ENCODE results near the gene TRPM3.

Gene TRPM3

DNA sequence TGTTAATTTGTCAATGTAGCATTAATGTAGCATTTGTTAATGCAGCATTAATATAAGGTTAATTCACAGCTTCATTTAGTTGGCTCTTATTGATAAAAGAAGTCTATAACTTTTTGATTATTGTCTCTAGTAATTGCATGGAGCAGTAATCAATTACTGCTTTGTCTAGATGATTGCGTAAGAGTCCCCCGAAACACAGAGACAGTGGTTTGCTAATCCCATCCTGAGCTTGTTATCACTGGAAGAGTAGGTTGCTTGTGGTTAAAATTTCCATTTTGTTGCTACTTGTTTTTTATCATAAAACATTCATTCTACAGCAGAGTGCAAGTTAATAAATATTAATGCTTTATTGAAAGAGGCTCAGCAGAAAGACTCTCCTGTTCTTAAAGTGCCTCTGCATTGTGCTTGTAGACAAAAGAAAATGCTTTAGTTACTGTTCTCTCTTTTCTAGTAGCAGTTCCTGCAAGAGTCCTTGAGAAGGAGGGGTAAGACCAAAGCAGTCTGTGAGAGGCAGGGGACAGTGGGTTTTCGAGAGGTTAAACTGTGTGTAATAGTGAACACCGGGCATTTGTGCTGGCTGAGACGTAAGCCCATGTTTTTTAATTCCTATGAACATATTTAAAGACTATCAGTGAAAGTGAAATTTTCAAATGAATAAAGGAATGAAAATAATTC is 291.7 kb downstream of the TRPM3 start:
- DNase-seq (ENCODE audit: low read depth in 2 of 2), result no peak

DNA sequence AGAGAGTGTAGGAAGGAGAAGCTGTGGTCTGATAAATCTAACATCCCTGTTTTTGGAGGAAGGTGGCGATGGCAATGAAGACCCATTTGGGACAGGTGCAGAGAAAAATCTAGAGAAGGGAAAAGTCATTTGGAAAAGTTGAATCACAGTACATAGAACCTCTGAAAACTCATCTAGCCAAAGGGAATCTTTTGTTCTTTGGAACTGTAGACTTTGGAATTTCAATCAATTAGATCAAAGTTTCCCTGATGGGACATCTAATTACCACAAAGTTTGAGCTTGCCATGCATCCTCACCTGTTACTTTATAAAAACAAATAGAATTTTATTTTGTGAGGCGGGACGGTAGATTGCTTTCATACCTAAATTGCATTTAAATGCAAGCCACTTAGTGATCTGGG is 294.9 kb downstream of the TRPM3 start:
- no peak for DNase-seq (ENCODE audit: low read depth in 2 of 2)

DNA sequence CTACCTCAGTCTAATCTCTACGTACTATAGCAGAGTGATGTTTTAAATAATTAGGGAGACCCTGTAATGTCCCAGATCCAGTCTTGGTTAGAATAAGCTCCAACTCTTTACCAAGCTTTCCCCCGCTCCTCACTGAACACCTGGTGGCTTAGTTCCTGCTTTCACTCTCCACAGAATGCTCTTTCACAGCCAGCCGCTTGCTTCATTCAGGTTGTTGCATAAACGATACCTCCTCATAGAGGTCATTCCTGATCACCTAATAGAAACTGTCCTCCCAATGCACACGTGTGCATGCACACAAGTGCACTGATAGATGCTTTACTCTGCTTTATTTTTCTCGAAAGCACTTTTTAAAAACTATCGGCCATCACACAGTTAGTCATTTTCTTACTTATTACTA is 298.1 kb downstream of the TRPM3 start:
- DNase-seq (ENCODE audit: low read depth in 2 of 2), result no peak

DNA sequence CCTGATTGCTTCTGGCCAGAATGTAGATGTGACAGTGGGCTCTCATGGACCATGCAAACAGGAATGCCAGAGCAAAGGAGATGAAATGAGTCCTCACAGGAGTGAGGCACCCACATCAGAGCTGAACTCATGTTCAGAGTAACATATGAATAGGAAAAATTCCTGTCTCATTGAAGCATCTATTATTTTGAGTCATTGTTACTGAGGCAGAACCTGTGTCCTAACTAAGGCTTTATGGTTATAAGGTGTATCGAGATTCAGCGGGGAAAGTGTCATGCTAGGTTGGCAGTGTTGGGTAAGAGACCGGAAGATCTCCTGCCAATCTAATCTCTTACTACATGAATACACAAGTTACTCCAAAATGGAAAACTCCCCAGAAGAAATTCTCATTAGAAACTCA is 304.1 kb downstream of the TRPM3 start:
- DNase-seq (ENCODE audit: low read depth in 2 of 2), result no peak

DNA sequence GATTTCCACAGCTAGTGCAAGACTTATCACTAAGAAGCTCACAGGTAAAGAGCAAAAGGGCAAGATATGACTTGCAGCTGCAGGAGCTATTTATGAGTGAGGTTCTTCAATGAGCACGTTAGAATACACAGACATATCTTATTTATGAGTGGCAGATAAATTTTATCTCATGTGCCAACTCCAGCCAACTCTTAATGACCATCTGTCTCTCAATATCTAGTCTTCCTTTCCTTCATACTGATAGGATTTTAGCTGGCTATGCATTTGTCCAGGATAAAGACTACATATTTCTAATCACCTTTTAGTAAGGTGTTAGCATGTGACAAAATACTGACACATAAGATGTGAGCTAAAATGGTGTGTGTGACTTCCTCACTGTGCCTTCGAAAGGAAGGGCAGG is 304.5 kb downstream of the TRPM3 start:
- no peak for DNase-seq (ENCODE audit: low read depth in 2 of 2)

DNA sequence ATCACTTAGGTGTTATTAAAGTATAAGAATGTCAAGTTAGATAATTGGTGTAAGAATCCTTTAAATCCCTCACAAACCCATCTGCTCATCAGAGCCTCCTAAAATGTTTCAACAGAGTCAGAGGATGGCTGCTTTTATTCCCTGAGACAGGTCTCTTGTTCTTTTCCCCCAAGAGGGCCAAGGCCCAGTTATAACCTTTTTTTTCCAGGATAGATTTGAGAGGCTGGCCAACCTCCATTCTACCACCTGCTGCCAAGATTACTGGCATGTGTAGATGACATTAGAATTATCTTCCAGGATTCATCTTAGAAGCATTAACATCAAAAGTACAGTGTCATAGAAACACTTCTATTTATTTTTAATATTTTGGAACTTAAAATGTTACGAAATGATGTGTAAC is 305.1 kb downstream of the TRPM3 start:
- no peak for DNase-seq (ENCODE audit: low read depth in 2 of 2)

DNA sequence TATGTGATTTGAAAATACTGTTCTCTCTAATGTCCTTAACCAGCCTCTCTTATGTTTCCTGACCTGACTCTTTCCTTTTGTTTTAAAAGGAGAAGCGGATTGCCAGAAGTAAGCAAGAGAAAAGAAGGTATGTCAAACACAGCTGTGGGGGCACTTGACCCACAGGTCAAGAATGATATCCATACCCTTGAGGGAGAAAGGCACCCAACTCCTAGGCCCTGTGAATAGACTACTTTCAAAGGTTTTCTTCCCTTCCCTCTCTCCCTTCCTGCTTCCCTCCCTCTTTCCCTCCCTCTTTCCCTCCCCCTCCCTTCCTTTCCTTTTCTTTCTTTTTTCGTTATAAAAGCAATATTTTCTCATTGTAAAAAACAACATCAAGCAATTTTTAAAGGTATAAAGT is 306.8 kb downstream of the TRPM3 start:
- DNase-seq (ENCODE audit: low read depth in 2 of 2), result no peak

DNA sequence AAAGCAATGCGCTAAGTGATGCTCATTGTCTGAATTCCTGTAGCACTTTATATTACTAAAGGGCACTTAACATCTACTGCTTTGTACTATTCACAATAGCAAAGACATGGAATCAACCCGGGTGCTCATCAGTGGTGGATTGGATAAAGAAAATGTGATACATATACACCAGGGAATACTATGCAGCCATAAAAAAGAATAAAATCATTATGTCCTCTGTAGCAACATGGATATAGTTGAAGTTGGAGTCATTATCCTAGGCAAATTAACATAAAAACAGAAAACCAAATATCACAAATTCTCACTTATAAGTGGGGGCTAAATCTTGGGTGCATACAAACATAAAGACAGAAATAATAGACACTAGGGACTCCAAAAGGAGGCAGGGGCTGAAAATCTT is 308.3 kb downstream of the TRPM3 start:
- no peak for DNase-seq (ENCODE audit: low read depth in 2 of 2)

DNA sequence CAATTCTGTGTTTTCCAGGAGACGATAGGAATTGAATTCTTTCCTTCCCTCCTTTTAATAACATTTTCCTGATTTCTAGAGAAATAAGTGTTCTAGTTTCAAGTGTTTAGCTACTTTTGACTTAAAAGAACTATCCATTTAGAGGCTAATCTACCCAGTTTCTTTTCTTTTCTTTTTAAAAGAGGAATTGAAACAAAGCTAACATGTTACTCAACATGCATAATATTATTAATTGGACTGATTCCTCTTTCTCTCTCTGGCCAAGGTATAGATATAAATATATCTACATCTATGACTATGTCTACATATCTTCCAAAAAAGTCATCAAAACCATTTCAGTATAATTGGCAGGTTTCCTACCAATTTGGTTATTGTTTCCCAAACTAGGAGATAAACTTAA is 309.8 kb downstream of the TRPM3 start:
- DNase-seq (ENCODE audit: low read depth in 2 of 2), result no peak

DNA sequence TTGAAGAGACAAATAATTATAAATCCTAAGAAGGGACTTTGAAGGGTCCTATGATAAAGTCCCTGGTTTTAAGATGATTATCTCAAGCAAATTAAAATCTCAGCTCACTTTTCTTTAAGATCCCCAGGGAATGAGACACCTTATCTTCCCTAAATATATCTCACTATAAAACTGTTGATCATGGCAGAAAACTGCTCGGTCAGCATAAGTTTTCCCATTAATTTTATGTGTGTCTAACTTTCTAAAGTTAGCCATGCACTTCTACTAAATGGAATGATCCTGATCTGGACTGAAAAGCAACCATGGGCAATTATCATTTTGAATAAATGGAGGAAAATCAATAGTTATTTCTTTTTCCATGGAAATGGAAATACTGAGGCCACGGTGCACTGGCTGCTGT is 314.5 kb downstream of the TRPM3 start:
- DNase-seq (ENCODE audit: low read depth in 2 of 2), result no peak

DNA sequence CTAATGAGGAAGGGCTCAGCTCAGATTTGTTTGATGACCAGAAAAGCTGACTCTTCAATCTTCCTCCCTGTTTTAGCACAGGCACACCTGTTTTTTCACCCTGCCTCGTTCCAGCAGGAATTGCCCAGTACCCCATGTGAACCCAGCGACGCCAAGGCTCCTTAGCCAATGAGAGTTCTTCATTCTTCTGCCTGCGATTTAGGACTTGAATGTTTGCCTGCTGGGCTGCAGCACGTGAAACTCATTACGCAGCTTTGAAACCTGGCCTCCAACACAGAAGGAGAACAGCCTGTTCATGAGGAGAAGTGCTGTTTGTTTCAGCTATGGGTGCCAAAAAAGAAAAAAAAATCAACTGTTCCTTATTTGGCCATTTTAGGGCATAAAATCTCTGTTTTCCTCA is 315.5 kb downstream of the TRPM3 start:
- DNase-seq (ENCODE audit: low read depth in 2 of 2), result no peak

DNA sequence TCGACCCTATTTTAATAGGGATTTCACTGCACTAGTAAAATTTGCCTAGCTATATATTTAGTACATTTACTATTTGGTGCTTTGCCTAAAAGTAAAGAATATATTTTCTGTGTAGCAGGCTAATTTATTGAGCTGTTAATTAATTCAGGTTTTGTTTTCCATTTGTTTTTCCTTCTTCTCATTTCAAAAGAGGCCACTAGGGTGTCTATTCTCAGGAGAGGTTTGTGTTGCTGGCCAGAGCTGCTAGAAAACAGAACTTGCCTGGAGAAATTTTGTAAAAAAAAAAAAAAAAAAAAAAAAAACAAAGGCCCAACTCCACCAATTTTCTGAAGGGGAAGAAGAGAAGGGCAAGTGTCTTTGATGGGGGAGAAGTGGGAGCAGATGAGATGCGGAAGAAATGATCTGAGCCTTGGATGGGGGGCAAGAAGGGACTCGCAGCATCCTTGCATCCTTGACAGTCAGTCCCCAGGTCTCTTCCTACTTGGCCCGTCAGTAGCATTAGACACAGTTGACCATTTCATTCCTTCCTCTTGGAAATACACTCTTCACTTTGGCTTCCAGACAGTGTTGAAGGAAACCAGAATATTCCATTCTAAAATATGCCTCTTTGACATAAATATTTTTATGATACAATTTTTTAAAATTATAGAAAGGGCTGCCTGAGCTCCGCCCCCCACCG is 318.5 kb downstream of the TRPM3 start:
- no peak for DNase-seq (ENCODE audit: low read depth in 2 of 2)

DNA sequence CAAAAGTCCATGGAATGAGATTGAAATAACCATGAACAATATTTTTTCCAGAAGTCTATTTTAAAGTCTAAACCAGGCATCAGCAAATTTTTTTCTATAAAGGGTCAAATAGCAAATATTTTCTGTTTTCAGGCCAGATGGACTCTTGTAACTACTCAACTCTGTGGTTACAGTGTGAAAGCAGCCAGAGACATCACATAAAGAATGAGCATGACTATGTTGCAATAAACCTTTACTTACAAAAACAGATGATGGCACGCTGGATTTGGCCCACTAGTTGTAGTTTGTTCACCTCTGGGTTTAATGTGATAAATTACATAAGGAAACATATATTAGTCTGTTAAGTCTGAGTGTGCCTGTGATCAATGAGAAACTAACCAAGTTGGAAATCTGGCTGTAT is 319.2 kb downstream of the TRPM3 start:
- DNase-seq (ENCODE audit: low read depth in 2 of 2), result no peak

DNA sequence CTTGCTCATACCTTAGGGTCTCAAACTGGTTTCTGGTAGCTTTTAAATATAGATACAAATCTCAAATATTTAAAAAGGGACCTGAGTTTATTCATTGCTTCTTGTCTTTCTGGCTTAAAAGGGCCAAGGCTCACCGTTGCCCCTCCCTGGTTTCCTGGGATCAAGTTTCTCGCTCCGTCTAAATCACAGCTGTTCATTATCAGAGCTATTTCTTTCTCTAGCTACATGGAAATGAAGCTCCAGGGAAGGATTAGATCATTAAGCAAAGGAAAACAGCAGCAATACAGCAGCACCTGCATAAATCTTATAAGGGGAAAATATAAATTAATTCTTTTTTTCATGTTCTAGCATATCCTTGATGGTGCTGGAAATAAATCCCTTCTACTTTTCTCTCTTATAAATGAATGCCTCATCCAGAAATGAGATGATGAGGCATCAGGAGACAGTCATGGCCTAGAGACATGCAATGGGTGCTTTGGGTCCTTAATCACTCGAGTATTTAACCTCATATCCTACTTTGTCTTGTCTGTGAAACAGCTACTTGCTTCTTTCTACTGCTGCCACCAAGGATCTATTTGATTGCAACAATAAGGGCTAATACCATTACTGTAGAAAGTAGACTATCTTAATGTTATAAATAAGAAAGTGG is 320.1 kb downstream of the TRPM3 start:
- DNase-seq (ENCODE audit: low read depth in 2 of 2), result no peak

DNA sequence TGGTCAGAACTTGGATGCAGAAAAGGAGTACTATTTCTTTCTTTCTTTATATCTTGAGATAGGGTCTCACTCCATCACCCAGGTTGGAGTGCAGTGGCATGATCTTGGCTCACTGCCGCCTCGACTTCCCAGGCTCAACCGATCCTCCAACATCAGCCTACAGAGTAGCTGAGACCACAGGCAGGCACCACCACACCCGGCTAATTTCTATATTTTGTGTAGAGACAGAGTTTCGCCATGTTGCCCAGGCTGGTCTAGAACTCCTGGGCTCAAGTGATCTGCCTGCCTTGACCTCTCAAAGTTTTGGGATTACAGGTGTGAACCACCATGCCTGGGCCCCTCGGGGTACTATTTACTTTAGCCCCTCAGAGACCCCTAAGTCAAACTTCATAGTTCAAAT is 323.4 kb downstream of the TRPM3 start:
- no peak for DNase-seq (ENCODE audit: low read depth in 2 of 2)

DNA sequence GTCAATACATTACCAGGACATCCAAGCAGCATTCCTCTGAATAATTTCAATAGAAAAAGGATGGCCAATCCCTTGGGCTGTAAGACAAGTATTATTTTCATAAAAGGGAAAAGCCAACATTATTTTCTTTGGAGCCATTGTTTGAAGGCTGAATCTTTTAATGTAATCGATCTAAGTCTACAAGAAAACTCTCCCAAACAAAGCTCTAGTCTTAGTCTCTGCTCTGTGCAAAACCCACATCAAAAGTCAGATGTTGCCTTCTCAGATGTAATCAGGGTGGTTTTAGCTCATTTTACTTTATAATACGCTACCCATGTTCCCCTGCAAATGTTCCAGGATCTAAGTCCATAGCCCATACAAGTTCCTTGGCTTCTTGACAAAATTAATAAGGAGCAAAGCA is 325.6 kb downstream of the TRPM3 start:
- DNase-seq (ENCODE audit: low read depth in 2 of 2), result no peak

DNA sequence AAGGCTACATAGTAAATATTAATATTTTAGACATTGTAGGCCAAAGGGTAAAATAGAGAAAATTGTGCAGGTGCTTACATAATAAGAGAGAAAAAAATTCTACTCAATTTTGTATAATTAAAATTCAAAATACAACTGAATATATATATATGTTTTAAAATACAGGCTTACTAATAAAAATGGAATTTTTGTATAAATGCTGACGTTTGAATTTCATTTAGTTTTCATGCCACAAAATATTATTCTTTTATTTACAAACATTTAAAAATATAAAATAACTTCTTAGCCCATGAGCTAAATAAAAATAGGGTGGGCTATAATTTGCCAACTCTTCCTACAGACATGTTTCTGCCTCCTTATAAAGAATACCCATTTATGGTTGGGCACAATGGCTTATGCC is 328.6 kb downstream of the TRPM3 start:
- no peak for DNase-seq (ENCODE audit: low read depth in 2 of 2)

DNA sequence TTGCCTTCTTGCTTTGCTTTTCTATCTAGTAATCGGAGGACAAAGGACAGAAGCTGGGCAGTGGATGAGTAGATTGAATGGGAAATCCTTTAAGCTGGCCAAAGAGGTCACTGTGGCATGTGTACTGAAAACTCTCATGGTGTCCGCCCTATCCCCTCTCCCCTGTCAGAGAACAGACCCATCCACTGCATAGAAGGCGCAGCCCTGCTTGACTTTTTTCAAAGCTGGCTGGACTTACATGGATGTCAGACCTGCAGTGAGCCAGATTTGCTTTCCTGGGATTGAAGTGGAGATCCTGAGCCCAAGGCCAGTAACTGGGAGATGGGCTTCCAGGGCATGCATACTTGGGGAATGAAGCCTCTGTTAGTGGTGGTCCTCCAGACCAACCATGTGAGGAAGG is 329.5 kb downstream of the TRPM3 start:
- DNase-seq (ENCODE audit: low read depth in 2 of 2), result no peak

DNA sequence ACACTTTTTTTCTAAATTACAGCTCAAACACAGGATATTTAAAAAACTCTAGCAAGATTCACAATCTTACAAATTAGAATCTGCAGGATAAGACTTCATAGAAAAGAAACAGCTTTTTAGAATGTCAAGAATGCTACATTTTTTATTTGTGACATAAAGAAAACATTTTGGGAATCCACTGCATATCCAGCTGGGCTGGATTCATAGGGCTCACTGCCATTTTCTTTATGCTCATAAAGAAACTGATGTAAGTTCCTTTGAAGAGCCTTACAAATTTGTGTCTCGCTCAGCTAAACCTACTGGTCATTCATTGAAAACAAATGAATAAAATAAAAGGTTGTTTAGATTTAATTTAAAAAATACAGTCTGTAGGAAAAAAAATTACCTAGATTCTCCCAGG is 332.3 kb downstream of the TRPM3 start:
- DNase-seq (ENCODE audit: low read depth in 2 of 2), result no peak

DNA sequence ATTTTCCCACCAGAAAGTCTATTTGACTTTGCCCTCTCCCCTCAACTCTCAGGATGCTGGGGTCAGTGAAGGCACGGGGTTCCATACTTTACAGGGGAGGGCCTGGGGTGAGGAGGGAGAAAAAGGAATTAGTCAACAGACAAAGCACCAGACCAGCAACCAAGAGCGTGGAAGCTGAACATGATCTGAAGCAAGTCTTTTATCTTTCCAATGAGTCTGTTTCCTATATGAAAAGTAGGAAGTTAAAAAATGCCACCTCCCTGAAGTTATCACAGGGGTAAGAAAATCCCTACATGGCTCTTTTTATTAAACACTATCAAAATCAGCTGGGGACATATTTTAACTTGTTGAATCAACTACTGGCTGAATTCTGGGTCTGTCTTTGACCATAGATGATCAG is 337.0 kb downstream of the TRPM3 start:
- DNase-seq (ENCODE audit: low read depth in 2 of 2), result no peak

DNA sequence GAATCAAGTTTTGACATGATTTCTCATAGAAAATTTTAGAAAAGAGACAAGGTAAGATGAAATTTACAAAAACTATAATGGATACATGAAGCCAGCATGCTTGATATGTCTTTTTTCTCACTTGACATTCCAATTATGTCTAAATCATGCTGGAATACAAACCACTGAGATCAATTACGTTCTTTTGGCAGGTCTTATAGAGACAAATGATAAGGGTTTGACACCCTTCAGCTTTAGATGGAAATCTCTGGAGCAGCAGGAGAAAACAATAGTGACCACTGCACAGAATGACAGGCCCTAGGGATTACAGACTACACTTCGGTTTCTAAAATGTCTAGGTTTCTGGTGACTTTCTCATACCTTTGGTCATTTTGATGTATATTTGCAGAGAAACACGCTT is 342.9 kb downstream of the TRPM3 start:
- no peak for DNase-seq (ENCODE audit: low read depth in 2 of 2)

DNA sequence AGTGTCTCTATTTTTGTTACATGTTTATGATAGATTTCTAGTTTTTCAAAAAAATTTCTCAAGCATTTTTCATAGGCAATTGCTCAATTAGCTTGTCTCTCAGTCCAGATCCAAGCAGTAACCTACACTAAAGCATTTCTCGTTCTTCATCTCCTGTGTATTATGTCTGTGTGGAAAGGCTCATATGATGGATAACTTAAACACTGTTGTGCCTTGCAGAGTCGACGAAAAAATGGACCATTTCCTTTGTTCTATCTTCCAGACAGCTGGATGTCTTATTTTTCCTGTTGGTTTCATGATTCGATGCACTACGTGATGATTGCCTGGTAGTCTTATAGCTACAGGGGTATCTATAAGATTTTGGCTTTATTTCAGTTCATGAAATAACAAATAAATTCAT is 347.8 kb downstream of the TRPM3 start:
- DNase-seq (ENCODE audit: low read depth in 2 of 2), result no peak

DNA sequence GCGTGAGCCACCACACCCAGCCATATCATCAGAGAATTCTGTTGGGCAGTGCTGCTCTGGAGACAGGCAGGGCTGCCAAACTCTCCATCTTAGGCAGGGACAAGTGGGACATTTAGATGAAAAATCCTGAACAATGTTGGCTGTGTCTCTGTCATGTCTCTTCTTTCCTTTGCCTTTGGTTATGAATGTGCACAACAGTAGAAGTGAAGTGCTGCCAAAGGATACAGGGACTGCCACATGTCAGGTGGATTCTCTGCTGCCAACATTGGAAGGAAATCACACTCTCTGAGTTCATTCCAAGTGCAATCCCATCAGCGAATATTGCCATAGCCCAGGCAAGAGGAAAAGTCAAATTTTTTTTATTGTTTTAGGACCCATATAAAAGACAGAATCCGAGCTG is 348.8 kb downstream of the TRPM3 start:
- DNase-seq (ENCODE audit: low read depth in 2 of 2), result no peak

DNA sequence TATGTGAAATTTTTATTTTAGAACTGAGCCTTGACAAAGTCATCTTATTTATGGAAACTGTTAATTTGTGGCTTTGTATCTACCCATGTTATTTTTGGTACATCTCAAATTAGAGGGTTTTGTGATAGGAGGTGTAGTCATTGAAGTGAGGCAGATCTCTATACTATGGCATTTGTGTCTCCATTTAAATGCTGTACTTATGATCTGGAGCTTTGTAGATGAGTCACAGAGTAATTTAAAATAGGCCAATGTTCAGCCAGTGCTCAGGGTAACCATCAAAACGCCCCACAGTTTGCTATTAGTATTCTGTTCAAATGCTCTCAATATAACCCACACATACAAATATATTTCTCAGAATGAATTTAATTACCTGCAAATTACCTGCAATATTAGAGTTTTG is 355.5 kb downstream of the TRPM3 start:
- DNase-seq (ENCODE audit: low read depth in 2 of 2), result no peak
